WTC11 (cell line): ENCODE results near the gene CCDC167. TPM values are rescaled to one million over a fixed set of nuclear protein-coding genes. Genes with fewer than 3 reads are reported as not detected.

Experiments used
- ATAC-seq: fragments of 200-7000 bp; cut with Tn5 transposase; 2 replicates; pipeline ENCODE4 v1.10.0; 2021; ENCODE audit warnings: mild to moderate bottlenecking, moderate library complexity
- CTCF ChIA-PET: fragments of 300-600 bp; sonication (Branson Sonifier 250); formaldehyde crosslinking; loops from one replicate; lab custom pipeline; 2021; ENCODE audit warnings: antibody characterized with exemption; lab: Charles Lee
- POLR2A ChIA-PET: fragments of 350-600 bp; sonication (Branson Sonifier 250); formaldehyde crosslinking; loops from one replicate; lab custom pipeline; 2021; ENCODE audit warnings: antibody characterized with exemption; lab: Charles Lee
- DNase-seq: peaks from one replicate; pipeline ENCODE4 v3.0.0; 2021; ENCODE audit warnings: low spot score
- H3K27ac Mint-ChIP-seq: 2 replicates; pipeline ENCODE4 v1.8.0; 2021; ENCODE audit warnings: mixed read lengths
- H3K27me3 Mint-ChIP-seq: 2 replicates; pipeline ENCODE4 v1.8.0; 2021; ENCODE audit warnings: low read depth, mild to moderate bottlenecking, moderate library complexity, mixed read lengths
- H3K36me3 Mint-ChIP-seq: 2 replicates; pipeline ENCODE4 v1.8.0; 2021; ENCODE audit warnings: mixed read lengths
- H3K4me1 Mint-ChIP-seq: 2 replicates; pipeline ENCODE4 v1.8.0; 2022; ENCODE audit warnings: mixed read lengths
- H3K4me3 Mint-ChIP-seq: 2 replicates; pipeline ENCODE4 v1.8.0; 2021; ENCODE audit warnings: mild to moderate bottlenecking, moderate library complexity, mixed read lengths
- H3K9me3 Mint-ChIP-seq: 2 replicates; pipeline ENCODE4 v1.8.0; 2021; ENCODE audit warnings: mixed read lengths
- EMX1 ChIP-seq: fragments of 250-450 bp; sonication (Bioruptor Pico); IDR thresholded peaks from 2 replicates; pipeline ENCODE4 v1.8.0; 2021; ENCODE audit warnings: mild to moderate bottlenecking
- FOXJ3 ChIP-seq: sonication (generic); formaldehyde crosslinking; IDR thresholded peaks from 2 replicates; pipeline ENCODE4 v1.9.0; 2021; ENCODE audit warnings: missing genetic modification reagents, mild to moderate bottlenecking, borderline replicate concordance
- FOXP1 ChIP-seq: sonication (generic); formaldehyde crosslinking; IDR thresholded peaks from 2 replicates; pipeline ENCODE4 v1.8.0; 2022; ENCODE audit warnings: missing genetic modification reagents, mild to moderate bottlenecking, moderate library complexity, borderline replicate concordance
- HMGA2 ChIP-seq: fragments of 250-450 bp; sonication (Bioruptor Pico); IDR thresholded peaks from 2 replicates; pipeline ENCODE4 v1.4.0; 2021; ENCODE audit warnings: mild to moderate bottlenecking, moderate library complexity
- MYBL2 ChIP-seq: sonication (generic); formaldehyde crosslinking; IDR thresholded peaks from 2 replicates; pipeline ENCODE4 v1.8.1; 2023; ENCODE audit warnings: mild to moderate bottlenecking, moderate library complexity, missing genetic modification reagents
- NFYB ChIP-seq: sonication (generic); formaldehyde crosslinking; conservative IDR thresholded peaks from 2 replicates; pipeline ENCODE4 v1.8.0; 2022; ENCODE audit warnings: low read depth, missing genetic modification reagents
- OVOL2 ChIP-seq: fragments of 250-450 bp; sonication (Bioruptor Pico); IDR thresholded peaks from 2 replicates; pipeline ENCODE4 v1.9.0; 2021; ENCODE audit warnings: mild to moderate bottlenecking, borderline replicate concordance
- PRRX2 ChIP-seq: fragments of 250-450 bp; sonication (Bioruptor Pico); IDR thresholded peaks from 2 replicates; pipeline ENCODE4 v1.8.0; 2021; ENCODE audit warnings: mild to moderate bottlenecking
- SOX15 ChIP-seq: fragments of 250-450 bp; sonication (Bioruptor Pico); IDR thresholded peaks from 2 replicates; pipeline ENCODE4 v1.9.0; 2021; ENCODE audit warnings: mild to moderate bottlenecking
- TEAD1 ChIP-seq: sonication (generic); formaldehyde crosslinking; IDR thresholded peaks from 2 replicates; pipeline ENCODE4 v1.8.0; 2022; ENCODE audit warnings: mild to moderate bottlenecking, missing genetic modification reagents
- TEAD4 ChIP-seq: sonication (generic); formaldehyde crosslinking; IDR thresholded peaks from 2 replicates; pipeline ENCODE4 v1.8.0; 2022; ENCODE audit warnings: mild to moderate bottlenecking, missing genetic modification reagents
- total RNA-seq: library from RNA; stranded (reverse); gene quantifications from 3 replicates; pipeline ENCODE4 v1.2.3, GENCODE V29; 2021
- TF ChIP-seq, protein P1 (sequence below): sonication (generic); formaldehyde crosslinking; IDR thresholded peaks from 2 replicates; pipeline ENCODE4 v1.8.1; 2023; ENCODE audit warnings: mild to moderate bottlenecking, missing genetic modification reagents, borderline replicate concordance
- TF ChIP-seq, protein P2 (sequence below): sonication (generic); formaldehyde crosslinking; conservative IDR thresholded peaks from 2 replicates; pipeline ENCODE4 v1.8.1; 2022; ENCODE audit warnings: mild to moderate bottlenecking, missing genetic modification reagents
- TF ChIP-seq, protein P3 (sequence below): sonication (generic); formaldehyde crosslinking; conservative IDR thresholded peaks from 2 replicates; pipeline ENCODE4 v1.8.1; 2023; ENCODE audit warnings: mild to moderate bottlenecking, low read depth, missing genetic modification reagents, moderate library complexity
- TF ChIP-seq, protein P4 (sequence below): sonication (generic); formaldehyde crosslinking; IDR thresholded peaks from 2 replicates; pipeline ENCODE4 v1.8.0; 2022; ENCODE audit warnings: mild to moderate bottlenecking, missing genetic modification reagents
- TF ChIP-seq, protein P5 (sequence below): sonication (generic); formaldehyde crosslinking; IDR thresholded peaks from 2 replicates; pipeline ENCODE4 v1.8.1; 2023; ENCODE audit warnings: mild to moderate bottlenecking, missing genetic modification reagents
- TF ChIP-seq, protein P6 (sequence below): sonication (generic); formaldehyde crosslinking; IDR thresholded peaks from 2 replicates; pipeline ENCODE4 v1.8.1; 2022; ENCODE audit warnings: low read depth, mild to moderate bottlenecking, moderate library complexity, missing genetic modification reagents, borderline replicate concordance
- TF ChIP-seq, protein P7 (sequence below): sonication (generic); formaldehyde crosslinking; IDR thresholded peaks from 2 replicates; pipeline ENCODE4 v1.8.0; 2022; ENCODE audit warnings: missing genetic modification reagents
- TF ChIP-seq, protein P8 (sequence below): sonication (generic); formaldehyde crosslinking; IDR thresholded peaks from 2 replicates; pipeline ENCODE4 v1.8.0; 2022; ENCODE audit warnings: mild to moderate bottlenecking, missing genetic modification reagents

The CCDC167 gene
- total RNA-seq, 1 experiment from 2014 or later: 19.1 TPM

DNA sequence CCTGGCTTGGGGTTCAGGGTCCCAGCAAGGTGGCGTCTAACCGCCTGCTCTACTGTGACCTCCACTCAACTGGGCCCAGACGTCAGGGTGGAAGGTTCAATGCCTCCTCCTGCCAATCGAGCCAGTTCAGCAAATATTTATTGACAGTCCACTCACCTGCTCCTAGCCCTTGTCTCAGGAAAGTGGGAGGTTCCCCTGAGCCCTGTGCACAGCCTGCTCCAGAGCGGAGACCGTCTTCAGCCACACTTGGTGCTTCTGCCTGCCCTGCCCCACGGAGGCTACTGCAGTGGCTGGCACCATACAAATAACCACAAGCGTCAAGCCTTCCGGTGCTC lies 6.1 kb downstream of the CCDC167 start:
- ChIA-PET CTCF (interaction anchor here (1.3 to 3.3 kb wide), 2 partner anchors 72 to 78 kb away, joined by 3 to 20 read pairs; no protein-coding TSS in a partner anchor), POLR2A (no interaction called here)
- no peaks in the 10 kb centered on the region for H3K27me3 Mint-ChIP-seq
- DNase-seq (no peak), ATAC-seq (no peak)
- no peak overlapping the region for H3K27ac Mint-ChIP-seq
- TF ChIP-seq, protein P1, sequence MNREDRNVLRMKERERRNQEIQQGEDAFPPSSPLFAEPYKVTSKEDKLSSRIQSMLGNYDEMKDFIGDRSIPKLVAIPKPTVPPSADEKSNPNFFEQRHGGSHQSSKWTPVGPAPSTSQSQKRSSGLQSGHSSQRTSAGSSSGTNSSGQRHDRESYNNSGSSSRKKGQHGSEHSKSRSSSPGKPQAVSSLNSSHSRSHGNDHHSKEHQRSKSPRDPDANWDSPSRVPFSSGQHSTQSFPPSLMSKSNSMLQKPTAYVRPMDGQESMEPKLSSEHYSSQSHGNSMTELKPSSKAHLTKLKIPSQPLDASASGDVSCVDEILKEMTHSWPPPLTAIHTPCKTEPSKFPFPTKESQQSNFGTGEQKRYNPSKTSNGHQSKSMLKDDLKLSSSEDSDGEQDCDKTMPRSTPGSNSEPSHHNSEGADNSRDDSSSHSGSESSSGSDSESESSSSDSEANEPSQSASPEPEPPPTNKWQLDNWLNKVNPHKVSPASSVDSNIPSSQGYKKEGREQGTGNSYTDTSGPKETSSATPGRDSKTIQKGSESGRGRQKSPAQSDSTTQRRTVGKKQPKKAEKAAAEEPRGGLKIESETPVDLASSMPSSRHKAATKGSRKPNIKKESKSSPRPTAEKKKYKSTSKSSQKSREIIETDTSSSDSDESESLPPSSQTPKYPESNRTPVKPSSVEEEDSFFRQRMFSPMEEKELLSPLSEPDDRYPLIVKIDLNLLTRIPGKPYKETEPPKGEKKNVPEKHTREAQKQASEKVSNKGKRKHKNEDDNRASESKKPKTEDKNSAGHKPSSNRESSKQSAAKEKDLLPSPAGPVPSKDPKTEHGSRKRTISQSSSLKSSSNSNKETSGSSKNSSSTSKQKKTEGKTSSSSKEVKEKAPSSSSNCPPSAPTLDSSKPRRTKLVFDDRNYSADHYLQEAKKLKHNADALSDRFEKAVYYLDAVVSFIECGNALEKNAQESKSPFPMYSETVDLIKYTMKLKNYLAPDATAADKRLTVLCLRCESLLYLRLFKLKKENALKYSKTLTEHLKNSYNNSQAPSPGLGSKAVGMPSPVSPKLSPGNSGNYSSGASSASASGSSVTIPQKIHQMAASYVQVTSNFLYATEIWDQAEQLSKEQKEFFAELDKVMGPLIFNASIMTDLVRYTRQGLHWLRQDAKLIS (CRISPR knock-in tag): no peak
- TF ChIP-seq, protein P2, sequence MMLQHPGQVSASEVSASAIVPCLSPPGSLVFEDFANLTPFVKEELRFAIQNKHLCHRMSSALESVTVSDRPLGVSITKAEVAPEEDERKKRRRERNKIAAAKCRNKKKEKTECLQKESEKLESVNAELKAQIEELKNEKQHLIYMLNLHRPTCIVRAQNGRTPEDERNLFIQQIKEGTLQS (CRISPR knock-in tag): no peak
- TF ChIP-seq FOXJ3: no peak
- TF ChIP-seq, protein P3, sequence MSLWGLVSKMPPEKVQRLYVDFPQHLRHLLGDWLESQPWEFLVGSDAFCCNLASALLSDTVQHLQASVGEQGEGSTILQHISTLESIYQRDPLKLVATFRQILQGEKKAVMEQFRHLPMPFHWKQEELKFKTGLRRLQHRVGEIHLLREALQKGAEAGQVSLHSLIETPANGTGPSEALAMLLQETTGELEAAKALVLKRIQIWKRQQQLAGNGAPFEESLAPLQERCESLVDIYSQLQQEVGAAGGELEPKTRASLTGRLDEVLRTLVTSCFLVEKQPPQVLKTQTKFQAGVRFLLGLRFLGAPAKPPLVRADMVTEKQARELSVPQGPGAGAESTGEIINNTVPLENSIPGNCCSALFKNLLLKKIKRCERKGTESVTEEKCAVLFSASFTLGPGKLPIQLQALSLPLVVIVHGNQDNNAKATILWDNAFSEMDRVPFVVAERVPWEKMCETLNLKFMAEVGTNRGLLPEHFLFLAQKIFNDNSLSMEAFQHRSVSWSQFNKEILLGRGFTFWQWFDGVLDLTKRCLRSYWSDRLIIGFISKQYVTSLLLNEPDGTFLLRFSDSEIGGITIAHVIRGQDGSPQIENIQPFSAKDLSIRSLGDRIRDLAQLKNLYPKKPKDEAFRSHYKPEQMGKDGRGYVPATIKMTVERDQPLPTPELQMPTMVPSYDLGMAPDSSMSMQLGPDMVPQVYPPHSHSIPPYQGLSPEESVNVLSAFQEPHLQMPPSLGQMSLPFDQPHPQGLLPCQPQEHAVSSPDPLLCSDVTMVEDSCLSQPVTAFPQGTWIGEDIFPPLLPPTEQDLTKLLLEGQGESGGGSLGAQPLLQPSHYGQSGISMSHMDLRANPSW (CRISPR knock-in tag): no peak
- no peak for TF ChIP-seq TEAD1
- TF ChIP-seq, all 79 proteins: peak for 0
- H3K4me1 Mint-ChIP-seq: peaks cover 55% of the 10 kb centered on the region
- H3K36me3 Mint-ChIP-seq: peaks cover 1% of the 10 kb centered on the region; the same call in 1 of the 2 replicates
- no peaks in the 10 kb centered on the region for H3K9me3 Mint-ChIP-seq
- no peak overlapping the region for H3K4me3 Mint-ChIP-seq

DNA sequence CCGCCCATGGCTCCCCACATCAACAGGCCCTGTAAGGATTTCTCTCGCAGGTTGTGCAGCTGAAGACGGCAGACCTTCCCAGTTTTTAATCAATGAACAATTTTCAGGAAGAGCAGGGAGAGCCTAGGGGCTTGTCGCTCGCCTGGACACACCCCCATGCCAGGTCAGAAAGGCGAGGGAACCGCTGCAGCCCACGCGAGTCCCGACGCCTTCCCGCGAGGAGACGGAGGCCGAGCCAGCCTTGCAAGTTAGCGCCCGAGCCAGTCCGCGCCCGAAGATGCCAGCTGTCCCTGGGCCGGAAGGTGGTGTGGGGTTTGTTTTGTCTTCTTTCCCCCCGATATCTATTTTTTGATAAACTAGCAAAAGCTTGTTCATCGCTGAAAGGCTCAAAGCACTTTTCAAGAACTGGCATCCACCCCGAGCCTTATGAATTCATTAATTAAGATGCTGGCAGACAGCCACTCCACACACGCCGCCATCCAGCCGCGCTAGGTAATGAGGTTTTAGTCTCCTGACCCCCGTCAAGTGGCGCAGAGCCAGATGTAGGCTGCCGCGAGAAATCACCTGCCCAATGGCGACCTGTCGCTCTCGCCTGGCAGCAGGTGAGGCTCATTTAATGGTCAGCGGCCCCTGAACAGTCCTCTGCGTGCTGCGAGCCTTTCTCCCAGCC lies 6.6 kb downstream of the CCDC167 start:
- DNase-seq: no peak
- ChIA-PET CTCF (interaction anchor here (1.3 to 3.3 kb wide), 4 partner anchors 43 to 199 kb away, joined by 3 to 20 read pairs (median 14); no protein-coding TSS in a partner anchor), POLR2A (interaction anchor here (0.7 kb wide), 1 partner anchor 19 kb away, joined by 3 read pairs; no protein-coding TSS in a partner anchor)
- H3K9me3 Mint-ChIP-seq: no peaks in the 10 kb centered on the region
- H3K27me3 Mint-ChIP-seq: no peaks in the 10 kb centered on the region
- H3K36me3 Mint-ChIP-seq: peaks cover 3% of the 10 kb centered on the region; the same call in 1 of the 2 replicates
- H3K27ac Mint-ChIP-seq: peak overlapping the region; percentile 66
- peaks cover 55% of the 10 kb centered on the region for H3K4me1 Mint-ChIP-seq
- no peak for ATAC-seq
- H3K4me3 Mint-ChIP-seq: no peak overlapping the region
- TF ChIP-seq HMGA2 (CRISPR knock-in tag) (no peak), FOXP1 (CRISPR knock-in tag) (no peak), SOX15 (no peak), PRRX2 (CRISPR knock-in tag) (no peak), OVOL2 (CRISPR knock-in tag) (no peak), MYBL2 (CRISPR knock-in tag) (no peak), NFYB (CRISPR knock-in tag) (no peak), TEAD4 (CRISPR knock-in tag) (no peak), EMX1 (CRISPR knock-in tag) (no peak)
- TF ChIP-seq, protein P4, sequence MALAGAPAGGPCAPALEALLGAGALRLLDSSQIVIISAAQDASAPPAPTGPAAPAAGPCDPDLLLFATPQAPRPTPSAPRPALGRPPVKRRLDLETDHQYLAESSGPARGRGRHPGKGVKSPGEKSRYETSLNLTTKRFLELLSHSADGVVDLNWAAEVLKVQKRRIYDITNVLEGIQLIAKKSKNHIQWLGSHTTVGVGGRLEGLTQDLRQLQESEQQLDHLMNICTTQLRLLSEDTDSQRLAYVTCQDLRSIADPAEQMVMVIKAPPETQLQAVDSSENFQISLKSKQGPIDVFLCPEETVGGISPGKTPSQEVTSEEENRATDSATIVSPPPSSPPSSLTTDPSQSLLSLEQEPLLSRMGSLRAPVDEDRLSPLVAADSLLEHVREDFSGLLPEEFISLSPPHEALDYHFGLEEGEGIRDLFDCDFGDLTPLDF (CRISPR knock-in tag): no peak
- TF ChIP-seq, protein P5, sequence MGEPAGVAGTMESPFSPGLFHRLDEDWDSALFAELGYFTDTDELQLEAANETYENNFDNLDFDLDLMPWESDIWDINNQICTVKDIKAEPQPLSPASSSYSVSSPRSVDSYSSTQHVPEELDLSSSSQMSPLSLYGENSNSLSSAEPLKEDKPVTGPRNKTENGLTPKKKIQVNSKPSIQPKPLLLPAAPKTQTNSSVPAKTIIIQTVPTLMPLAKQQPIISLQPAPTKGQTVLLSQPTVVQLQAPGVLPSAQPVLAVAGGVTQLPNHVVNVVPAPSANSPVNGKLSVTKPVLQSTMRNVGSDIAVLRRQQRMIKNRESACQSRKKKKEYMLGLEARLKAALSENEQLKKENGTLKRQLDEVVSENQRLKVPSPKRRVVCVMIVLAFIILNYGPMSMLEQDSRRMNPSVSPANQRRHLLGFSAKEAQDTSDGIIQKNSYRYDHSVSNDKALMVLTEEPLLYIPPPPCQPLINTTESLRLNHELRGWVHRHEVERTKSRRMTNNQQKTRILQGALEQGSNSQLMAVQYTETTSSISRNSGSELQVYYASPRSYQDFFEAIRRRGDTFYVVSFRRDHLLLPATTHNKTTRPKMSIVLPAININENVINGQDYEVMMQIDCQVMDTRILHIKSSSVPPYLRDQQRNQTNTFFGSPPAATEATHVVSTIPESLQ (CRISPR knock-in tag): no peak
- TF ChIP-seq, protein P6, sequence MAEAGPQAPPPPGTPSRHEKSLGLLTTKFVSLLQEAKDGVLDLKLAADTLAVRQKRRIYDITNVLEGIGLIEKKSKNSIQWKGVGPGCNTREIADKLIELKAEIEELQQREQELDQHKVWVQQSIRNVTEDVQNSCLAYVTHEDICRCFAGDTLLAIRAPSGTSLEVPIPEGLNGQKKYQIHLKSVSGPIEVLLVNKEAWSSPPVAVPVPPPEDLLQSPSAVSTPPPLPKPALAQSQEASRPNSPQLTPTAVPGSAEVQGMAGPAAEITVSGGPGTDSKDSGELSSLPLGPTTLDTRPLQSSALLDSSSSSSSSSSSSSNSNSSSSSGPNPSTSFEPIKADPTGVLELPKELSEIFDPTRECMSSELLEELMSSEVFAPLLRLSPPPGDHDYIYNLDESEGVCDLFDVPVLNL (CRISPR knock-in tag): no peak
- TF ChIP-seq, protein P7, sequence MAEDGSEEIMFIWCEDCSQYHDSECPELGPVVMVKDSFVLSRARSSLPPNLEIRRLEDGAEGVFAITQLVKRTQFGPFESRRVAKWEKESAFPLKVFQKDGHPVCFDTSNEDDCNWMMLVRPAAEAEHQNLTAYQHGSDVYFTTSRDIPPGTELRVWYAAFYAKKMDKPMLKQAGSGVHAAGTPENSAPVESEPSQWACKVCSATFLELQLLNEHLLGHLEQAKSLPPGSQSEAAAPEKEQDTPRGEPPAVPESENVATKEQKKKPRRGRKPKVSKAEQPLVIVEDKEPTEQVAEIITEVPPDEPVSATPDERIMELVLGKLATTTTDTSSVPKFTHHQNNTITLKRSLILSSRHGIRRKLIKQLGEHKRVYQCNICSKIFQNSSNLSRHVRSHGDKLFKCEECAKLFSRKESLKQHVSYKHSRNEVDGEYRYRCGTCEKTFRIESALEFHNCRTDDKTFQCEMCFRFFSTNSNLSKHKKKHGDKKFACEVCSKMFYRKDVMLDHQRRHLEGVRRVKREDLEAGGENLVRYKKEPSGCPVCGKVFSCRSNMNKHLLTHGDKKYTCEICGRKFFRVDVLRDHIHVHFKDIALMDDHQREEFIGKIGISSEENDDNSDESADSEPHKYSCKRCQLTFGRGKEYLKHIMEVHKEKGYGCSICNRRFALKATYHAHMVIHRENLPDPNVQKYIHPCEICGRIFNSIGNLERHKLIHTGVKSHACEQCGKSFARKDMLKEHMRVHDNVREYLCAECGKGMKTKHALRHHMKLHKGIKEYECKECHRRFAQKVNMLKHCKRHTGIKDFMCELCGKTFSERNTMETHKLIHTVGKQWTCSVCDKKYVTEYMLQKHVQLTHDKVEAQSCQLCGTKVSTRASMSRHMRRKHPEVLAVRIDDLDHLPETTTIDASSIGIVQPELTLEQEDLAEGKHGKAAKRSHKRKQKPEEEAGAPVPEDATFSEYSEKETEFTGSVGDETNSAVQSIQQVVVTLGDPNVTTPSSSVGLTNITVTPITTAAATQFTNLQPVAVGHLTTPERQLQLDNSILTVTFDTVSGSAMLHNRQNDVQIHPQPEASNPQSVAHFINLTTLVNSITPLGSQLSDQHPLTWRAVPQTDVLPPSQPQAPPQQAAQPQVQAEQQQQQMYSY (CRISPR knock-in tag): no peak
- TF ChIP-seq, protein P8, sequence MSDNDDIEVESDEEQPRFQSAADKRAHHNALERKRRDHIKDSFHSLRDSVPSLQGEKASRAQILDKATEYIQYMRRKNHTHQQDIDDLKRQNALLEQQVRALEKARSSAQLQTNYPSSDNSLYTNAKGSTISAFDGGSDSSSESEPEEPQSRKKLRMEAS (CRISPR knock-in tag): no peak
